ENCODE results near the gene ZNF407.

- no peak for TF ChIP-seq CTCF (IDR thresholded peaks at IDR 0.05)
- no peak for TF ChIP-seq POLR2AphosphoS5 (IDR thresholded peaks at IDR 0.05)
- TF ChIP-seq POLR2A (IDR thresholded peaks at IDR 0.05), result no peak
Observed at GRCh38 chr18:75047240-75047961, 449.7 kb downstream of the ZNF407 start.
